ENCODE data around the gene ADARB1. TPM values are rescaled to one million over a fixed set of nuclear protein-coding genes. Genes with fewer than 3 reads are reported as not detected.

The ADARB1 gene
- total and polyA plus RNA-seq, 2 of the 4 experiments (the other 2 are of a cell fraction), result 39.8 to 47.3 TPM

GRCh38 chr21:45060089-45060488 is 14.3 kb upstream of the ADARB1 start:
- peaks cover 6% of the 10 kb centered on the region for H3K9me3 ChIP-seq (ENCODE audit: control insufficient read depth, insufficient read depth, low read length)
- in situ Hi-C loops (cut with MboI; ENCODE audit: low sequenced_read_pairs), result no loop called here
- peaks cover 0 to 3% of the 10 kb centered on the region in 2 experiments; a peak in 2 of 4 replicates for H3K79me1 ChIP-seq (ENCODE audit: low read depth in 1 of 2, low read length in 2 of 2)
- H2AFZ ChIP-seq (replicated peaks; ENCODE audit: low read length, poor library complexity), result no peak overlapping the region
- H4K91ac ChIP-seq (ENCODE audit: insufficient read depth, low read depth, low read length), result no peak overlapping the region
- no peaks in the 10 kb centered on the region for H4K20me1 ChIP-seq (ENCODE audit: insufficient read depth, low read length)
- peak overlapping the region; percentile 16; the same call in 1 of the 2 replicates for H2AK5ac ChIP-seq (ENCODE audit: low read depth, low read length)
- H3K14ac ChIP-seq (replicated peaks; ENCODE audit: low read depth, low read length), result no peak overlapping the region
- ChIA-PET CTCF (no interaction called here), POLR2A (ENCODE audit: unreplicated experiment) (no interaction called here)
- ATAC-seq (ENCODE audit: low read depth) (no peak), DNase-seq (no peak)
- intact Hi-C loops (cut with micrococcal nuclease), result no loop called here
- TF ChIP-seq POLR2A (IDR thresholded peaks at IDR 0.05; ENCODE audit: low read depth, low read length) (no peak), CHD1 (IDR thresholded peaks at IDR 0.05; ENCODE audit: low read depth, low read length) (no peak), MAFK (IDR thresholded peaks at IDR 0.05; ENCODE audit: low read depth, low read length) (no peak), RAD21 (IDR thresholded peaks at IDR 0.05; ENCODE audit: low read length) (no peak), RCOR1 (IDR thresholded peaks at IDR 0.05; ENCODE audit: insufficient replicate concordance, low read length) (no peak), CTCF (conservative IDR thresholded peaks at IDR 0.05; ENCODE audit: low read depth, low read length) (no peak), CEBPB (IDR thresholded peaks at IDR 0.05; ENCODE audit: low read depth, low read length) (no peak), MXI1 (IDR thresholded peaks at IDR 0.05; ENCODE audit: borderline replicate concordance, low read depth, low read length) (no peak), SMC3 (IDR thresholded peaks at IDR 0.05; ENCODE audit: low read depth, low read length) (no peak), ELK1 (IDR thresholded peaks at IDR 0.05; ENCODE audit: borderline replicate concordance, low read depth, low read length) (no peak), USF2 (IDR thresholded peaks at IDR 0.05; ENCODE audit: low read depth, low read length) (no peak), BHLHE40 (IDR thresholded peaks at IDR 0.05; ENCODE audit: low read depth, low read length) (no peak), RFX5 (IDR thresholded peaks at IDR 0.05; ENCODE audit: low read depth, low read length) (no peak), FOS (IDR thresholded peaks at IDR 0.05; ENCODE audit: low read depth, low read length) (no peak), NFE2L2 (IDR thresholded peaks at IDR 0.05; ENCODE audit: low read depth, low read length) (no peak)
- H3K9me1 ChIP-seq (ENCODE audit: insufficient read depth, low read length), result peaks cover 14% of the 10 kb centered on the region
- no peaks in the 10 kb centered on the region for H3K27me3 ChIP-seq (ENCODE audit: control insufficient read depth, insufficient read depth, low read length)
- H4K5ac ChIP-seq (ENCODE audit: low read depth, low read length), result no peak overlapping the region
- H2AK9ac ChIP-seq (replicated peaks; ENCODE audit: low read depth, low read length, poor library complexity), result no peak overlapping the region
- no peak overlapping the region for H2BK120ac ChIP-seq (ENCODE audit: low read depth, low read length)
- H3K4ac ChIP-seq (ENCODE audit: low read depth, low read length), result no peak overlapping the region
- WGBS, 2 experiments (ENCODE audit: extremely low coverage in 2 of 2, insufficient read length in 1 of 2), result 100% methylated on average over 3 of the region's 8 CpGs; no CpG with 5 or more reads in 1 of the 2 experiments
- BruUV-seq (replicated peaks), result no TSS peak
- dilution Hi-C loops (cut with HindIII; ENCODE audit: low sequenced_read_pairs, unreplicated experiment), result no loop called here
- H2BK5ac ChIP-seq (ENCODE audit: low read depth, low read length, poor library complexity, severe bottlenecking), result no peak overlapping the region
- H3K36me3 ChIP-seq (ENCODE audit: control insufficient read depth, insufficient read depth, low read length), result no peaks in the 10 kb centered on the region
- H2BK15ac ChIP-seq (ENCODE audit: low read depth, low read length), result no peak overlapping the region; the same call in 2 of the 3 replicates
- no peak overlapping the region for H2BK20ac ChIP-seq (ENCODE audit: low read depth, low read length)
- H3K4me2 ChIP-seq (ENCODE audit: low read depth, low read length), result no peak overlapping the region
- no peak overlapping the region for H3K18ac ChIP-seq (ENCODE audit: low read depth, low read length)
- H3K9ac ChIP-seq (ENCODE audit: low read depth, low read length), result no peak overlapping the region
- H3K4me3 ChIP-seq (ENCODE audit: insufficient read depth, low read depth, low read length), result no peak overlapping the region
- no peak overlapping the region for H3K23ac ChIP-seq (ENCODE audit: low read depth, low read length)
- peaks cover 11% of the 10 kb centered on the region for H3K4me1 ChIP-seq (ENCODE audit: control insufficient read depth, insufficient read depth, low read length)
- H3K56ac ChIP-seq (ENCODE audit: extremely low read depth, insufficient read depth, low read length), result no peak overlapping the region
- no peak overlapping the region for H3K27ac ChIP-seq (ENCODE audit: insufficient read depth, low read length)
- H4K8ac ChIP-seq (ENCODE audit: low read depth in 2 of 2, low read length in 2 of 2), result no peak overlapping the region

Measured in IMR-90 (cell line).